Measurements from ENCODE around the gene MACO1.

DNA sequence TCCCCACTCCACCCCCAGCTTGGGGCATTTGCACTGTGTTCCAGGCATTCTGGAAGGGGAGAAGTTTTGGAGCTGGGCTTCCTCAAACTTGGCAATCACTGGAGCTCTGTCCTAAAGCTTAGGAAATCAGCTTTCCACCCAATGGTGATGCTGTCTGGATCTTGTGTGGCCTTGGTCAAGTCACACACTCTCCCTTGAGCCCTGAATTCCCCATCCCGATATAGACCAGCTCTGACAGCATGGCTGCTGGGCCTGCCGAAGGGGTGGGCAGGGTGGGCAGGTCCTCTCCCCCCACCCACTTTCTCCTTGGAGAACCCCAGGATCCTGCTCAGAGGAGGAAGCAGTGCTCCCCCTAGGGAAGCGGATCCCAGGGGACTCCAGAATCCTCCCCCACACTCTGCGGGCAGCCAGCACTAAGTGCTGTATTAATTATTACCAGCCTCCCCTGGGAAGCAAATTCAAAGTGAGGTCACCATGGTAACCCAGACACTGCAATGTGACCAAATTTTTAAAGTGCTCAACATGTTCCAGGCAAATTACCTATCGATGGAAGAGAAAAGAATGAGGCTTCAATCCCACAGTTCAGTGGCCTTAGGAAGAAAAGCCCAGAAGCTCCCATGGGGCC lies 91.4 kb downstream of the MACO1 start:
- TF ChIP-seq CTCF (IDR thresholded peaks at IDR 0.05; ENCODE audit: insufficient read depth, low read length, poor library complexity, severe bottlenecking): no peak
- TF ChIP-seq EZH2phosphoT487 (conservative IDR thresholded peaks at IDR 0.05; ENCODE audit: low read length): no peak

Measured in SU-DHL-6 (cell line).